Esophagus (tissue), 2 donors: ENCODE data around the gene PRR5L. TPM values are rescaled to one million over a fixed set of nuclear protein-coding genes. Genes with fewer than 3 reads are reported as not detected.

Source experiments
- H3K27ac ChIP-seq, 2 donors: one replicate each; pipeline ENCODE4 v1.5.1; 2013; ENCODE audit warnings: low read depth in 2 of 2, mild to moderate bottlenecking in 2 of 2, inconsistent platforms in 1 of 2, low read length in 1 of 2, moderate library complexity in 1 of 2
- H3K27me3 ChIP-seq, 2 donors: one replicate each; pipeline ENCODE4 v1.6.1; 2013; ENCODE audit warnings: low read length in 2 of 2, control low read depth in 1 of 2, mild to moderate bottlenecking in 1 of 2; ENCODE audit not compliant: insufficient read depth in 2 of 2, control insufficient read depth in 1 of 2
- H3K36me3 ChIP-seq, 2 donors: one replicate each; pipeline ENCODE4 v1.6.1; 2013; ENCODE audit warnings: low read length in 1 of 2; ENCODE audit not compliant: control insufficient read depth in 2 of 2, insufficient read depth in 2 of 2
- H3K4me1 ChIP-seq, 2 donors: one replicate each; pipeline ENCODE4 v1.6.1; 2013; ENCODE audit warnings: low read length in 1 of 2; ENCODE audit not compliant: control insufficient read depth in 2 of 2, insufficient read depth in 2 of 2
- H3K4me3 ChIP-seq, 2 donors: one replicate each; pipeline ENCODE4 v1.5.1; 2013; ENCODE audit warnings: low read length in 2 of 2, mild to moderate bottlenecking in 2 of 2, low read depth in 1 of 2, moderate library complexity in 1 of 2
- H3K9me3 ChIP-seq, 2 donors: one replicate each; pipeline ENCODE4 v1.6.1; 2013; ENCODE audit warnings: mild to moderate bottlenecking in 2 of 2, low read depth in 1 of 2, low read length in 1 of 2, moderate library complexity in 1 of 2; ENCODE audit not compliant: control insufficient read depth in 2 of 2, insufficient read depth in 1 of 2
- WGBS, 2 donors: extraction: QIAGEN DNeasy Blood & Tissue Kit; methylation state at CpG; one replicate each; pipeline ENCODE4 v1.1.7; 2013; 5-methylcytosine and 5-hydroxymethylcytosine counted together
- polyA plus RNA-seq, 2 donors: library from polyadenylated mRNA; stranded (reverse); fragments of 200-250 nt; gene quantifications; one replicate each; pipeline ENCODE4 v1.2.3, GENCODE V29; 2013
- donor health status: healthy with polysubstance abuse.
- donor health status: Bipolar disorder and iron deficiency.

Gene PRR5L
- polyA plus RNA-seq, 2 donors = 1.1 to 1.3 TPM

DNA sequence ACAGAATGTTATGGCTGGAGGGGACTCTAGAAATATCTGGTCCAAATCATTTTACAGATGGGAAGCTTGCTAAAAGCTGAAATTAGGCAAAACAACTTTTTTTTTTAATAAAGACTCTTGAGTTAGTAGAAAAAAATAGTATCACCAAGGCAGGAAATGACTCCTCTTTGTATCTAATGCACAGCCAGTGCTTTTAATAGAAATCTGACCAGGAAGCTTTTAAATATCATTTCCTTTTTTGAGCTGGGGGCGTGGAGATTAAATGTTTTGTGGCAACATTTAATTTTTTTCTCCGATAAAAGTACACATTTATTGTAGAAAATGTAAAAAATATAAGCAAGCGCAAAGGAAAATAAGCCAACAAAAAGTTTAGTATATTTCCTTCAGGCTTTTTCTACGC lies 191.5 kb downstream of the PRR5L start:
- Histone ChIP-seq H3K27me3 (no peaks in the 10 kb centered on the region), H3K4me1 (no peaks in the 10 kb centered on the region), H3K36me3 (peaks cover 7 to 14% of the 10 kb centered on the region in 2 donors), H3K4me3 (no peak overlapping the region), H3K9me3 (no peaks in the 10 kb centered on the region), H3K27ac (no peak overlapping the region)
- WGBS, 2 donors = 82 to 83% methylated on average over 4 of the region's 4 CpGs

DNA sequence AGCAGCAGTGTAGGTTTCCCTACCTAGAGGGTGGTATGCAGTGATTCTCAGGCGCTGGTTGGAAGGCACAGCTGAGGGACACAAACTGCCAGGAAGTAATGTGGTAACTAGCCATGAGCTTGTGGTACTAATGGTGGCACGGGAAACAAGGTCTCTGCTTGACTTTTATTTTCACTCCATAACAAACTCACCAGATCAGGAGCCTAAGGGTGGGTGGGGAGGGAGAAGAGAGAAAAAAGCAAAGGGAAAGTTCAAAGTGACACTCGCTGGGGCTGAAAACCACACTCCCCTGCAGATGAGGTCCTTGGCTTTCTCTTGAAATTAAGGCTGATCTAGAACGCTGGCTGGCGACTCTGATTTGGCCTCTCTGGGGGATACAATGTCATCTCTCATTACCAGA lies 192.0 kb downstream of the PRR5L start:
- no peaks in the 10 kb centered on the region for H3K4me1 ChIP-seq
- peaks cover 7 to 14% of the 10 kb centered on the region in 2 donors for H3K36me3 ChIP-seq
- H3K9me3 ChIP-seq = no peaks in the 10 kb centered on the region
- H3K27me3 ChIP-seq = no peaks in the 10 kb centered on the region
- no peak overlapping the region for H3K27ac ChIP-seq
- H3K4me3 ChIP-seq = no peak overlapping the region
- 67 to 75% methylated on average over 5 of the region's 5 CpGs for WGBS, 2 donors

DNA sequence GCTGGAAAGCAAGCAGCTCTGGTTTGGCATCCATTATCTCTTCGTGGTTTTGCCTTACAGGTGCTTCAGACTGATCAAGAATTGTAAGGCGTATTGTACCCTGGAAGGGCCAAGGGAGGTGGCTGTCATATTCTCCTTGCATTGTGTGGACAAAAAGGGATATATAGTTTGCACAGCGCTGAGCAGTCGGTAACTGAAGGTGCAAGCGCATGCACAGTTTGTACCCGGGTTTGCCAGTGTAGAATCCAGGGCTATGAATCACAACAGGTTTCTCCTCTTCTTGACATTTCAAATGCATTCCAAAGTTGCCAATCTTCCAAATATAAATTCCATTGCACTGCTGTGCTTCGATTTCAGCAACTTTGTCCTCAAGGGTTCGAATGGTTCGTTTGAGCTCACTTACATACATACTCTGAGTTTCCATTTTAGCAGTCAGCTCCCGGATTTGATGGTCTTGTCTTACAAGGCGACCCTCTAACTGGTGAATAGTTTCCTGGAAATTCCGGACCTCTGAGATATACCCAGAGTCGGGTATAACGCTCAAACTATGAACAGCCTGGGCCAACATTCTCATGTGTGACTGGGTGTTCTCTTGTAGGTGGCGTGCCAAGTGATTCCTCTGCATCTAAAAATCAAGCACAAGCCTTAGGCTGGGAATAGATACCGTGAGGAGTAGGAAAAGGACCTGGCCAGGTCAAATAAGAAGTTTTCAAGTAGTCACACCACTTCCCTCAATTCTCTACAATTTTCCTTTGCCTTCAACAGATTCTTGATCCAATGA lies 194.1 kb downstream of the PRR5L start:
- no peak overlapping the region for H3K4me3 ChIP-seq
- 89% methylated on average over 16 of the region's 16 CpGs for WGBS, 2 donors

DNA sequence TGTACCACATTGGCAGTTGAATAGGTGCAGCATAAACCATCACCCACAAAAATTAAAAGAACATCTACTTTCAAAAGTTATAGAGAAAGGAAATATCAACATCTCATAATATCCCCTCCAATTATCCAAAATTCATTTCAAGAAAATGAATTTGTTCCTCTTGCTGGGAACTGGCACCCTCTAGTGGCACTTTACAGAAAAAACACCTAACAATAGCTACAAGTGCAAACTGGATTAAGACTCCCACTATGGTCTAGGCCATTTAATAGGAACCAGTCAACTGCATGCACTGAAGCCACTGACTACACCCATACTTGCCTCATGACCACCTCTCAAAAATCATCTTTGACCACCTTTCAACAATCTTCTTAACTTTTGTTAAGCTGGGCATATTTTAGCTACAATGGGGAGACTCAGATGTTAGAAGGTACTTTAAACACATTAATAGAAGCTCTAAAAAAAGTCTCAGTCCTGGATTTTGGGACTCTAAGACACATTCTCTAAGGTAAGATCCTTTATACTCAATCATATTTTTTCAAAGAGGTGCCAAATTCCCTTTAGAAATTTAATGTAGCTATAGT lies 196.7 kb downstream of the PRR5L start:
- no peaks in the 10 kb centered on the region for H3K27me3 ChIP-seq
- H3K9me3 ChIP-seq = no peaks in the 10 kb centered on the region
- no peak overlapping the region for H3K27ac ChIP-seq
- peaks cover 5 to 6% of the 10 kb centered on the region in 2 donors for H3K36me3 ChIP-seq
- H3K4me3 ChIP-seq = no peak overlapping the region
- H3K4me1 ChIP-seq = no peaks in the 10 kb centered on the region

More for the DNA sequence above, 194.1 kb downstream of the PRR5L start:
- H3K4me1 ChIP-seq = no peaks in the 10 kb centered on the region
- H3K27me3 ChIP-seq = no peaks in the 10 kb centered on the region
- no peaks in the 10 kb centered on the region for H3K9me3 ChIP-seq
- H3K27ac ChIP-seq = no peak overlapping the region
- peaks cover 7 to 12% of the 10 kb centered on the region in 2 donors for H3K36me3 ChIP-seq

DNA sequence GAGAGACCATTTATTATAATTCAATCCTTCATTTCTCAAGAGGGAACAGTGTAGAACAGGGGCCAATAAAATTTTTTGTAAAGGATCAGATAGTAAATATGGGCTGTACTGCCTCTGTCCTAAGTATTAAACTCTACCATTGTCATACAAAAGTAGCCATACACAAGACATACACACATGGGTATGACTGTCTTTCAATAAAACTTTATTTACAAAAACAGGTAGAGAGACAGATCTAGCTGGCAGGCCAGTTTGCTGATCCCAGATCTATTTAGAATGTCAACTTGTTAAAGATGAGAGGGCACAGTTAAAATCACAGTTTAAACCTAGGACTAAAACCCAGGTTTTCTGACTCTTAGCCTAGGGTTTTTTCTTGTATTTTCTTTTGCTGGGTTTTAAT lies 197.2 kb downstream of the PRR5L start:
- Histone ChIP-seq H3K4me1 (no peaks in the 10 kb centered on the region), H3K9me3 (no peaks in the 10 kb centered on the region), H3K27me3 (no peaks in the 10 kb centered on the region), H3K36me3 (peaks cover 3 to 6% of the 10 kb centered on the region in 2 donors), H3K27ac (no peak overlapping the region), H3K4me3 (no peak overlapping the region)

DNA sequence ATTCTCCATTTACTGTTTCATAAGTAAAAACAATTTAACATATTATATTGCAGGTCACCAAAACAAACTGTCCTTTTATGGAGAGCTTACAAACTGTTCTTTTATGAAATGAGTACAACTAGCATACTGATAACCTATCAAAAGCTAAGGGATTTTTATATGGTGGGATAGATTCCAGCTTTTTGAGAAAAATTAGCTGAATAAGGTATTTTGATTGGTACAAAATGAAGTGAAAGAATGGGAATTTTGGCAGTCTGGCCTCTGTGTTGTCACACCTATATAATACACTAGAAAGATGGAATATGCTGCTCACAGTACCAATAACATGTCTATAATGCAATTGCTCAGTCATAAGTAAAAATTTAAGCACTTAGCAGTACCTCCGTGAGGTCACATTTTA lies 202.6 kb downstream of the PRR5L start:
- Histone ChIP-seq H3K27me3 (no peaks in the 10 kb centered on the region), H3K36me3 (peaks cover 0 to 6% of the 10 kb centered on the region in 2 donors), H3K27ac (no peak overlapping the region), H3K9me3 (no peaks in the 10 kb centered on the region), H3K4me1 (no peaks in the 10 kb centered on the region), H3K4me3 (no peak overlapping the region)
- 90 to 91% methylated on average over 1 of the region's 1 CpG for WGBS, 2 donors

DNA sequence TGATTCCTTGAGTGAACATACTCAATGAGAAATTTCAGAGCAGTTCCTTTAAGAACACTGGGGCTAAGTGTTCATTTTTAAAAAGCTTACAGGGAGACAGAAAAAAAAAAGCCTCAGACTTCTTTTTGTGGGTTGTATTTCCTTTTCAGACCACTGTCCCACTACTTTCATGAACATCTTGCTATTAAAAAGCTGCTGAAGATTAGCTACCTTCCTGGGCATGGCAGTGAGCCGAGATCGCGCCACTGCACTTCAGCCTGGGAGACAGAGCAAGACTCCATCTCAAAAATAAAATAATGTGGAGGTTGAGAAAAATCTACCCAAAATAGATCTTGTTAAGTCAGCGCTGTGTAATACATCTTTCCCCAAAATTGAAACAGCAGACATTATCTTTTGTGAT lies 203.2 kb downstream of the PRR5L start:
- H3K27me3 ChIP-seq = no peaks in the 10 kb centered on the region
- no peak overlapping the region for H3K27ac ChIP-seq
- H3K36me3 ChIP-seq = peaks cover 0 to 6% of the 10 kb centered on the region in 2 donors
- no peak overlapping the region for H3K4me3 ChIP-seq
- H3K4me1 ChIP-seq = no peaks in the 10 kb centered on the region
- 87 to 92% methylated on average over 4 of the region's 4 CpGs for WGBS, 2 donors
- H3K9me3 ChIP-seq = no peaks in the 10 kb centered on the region

DNA sequence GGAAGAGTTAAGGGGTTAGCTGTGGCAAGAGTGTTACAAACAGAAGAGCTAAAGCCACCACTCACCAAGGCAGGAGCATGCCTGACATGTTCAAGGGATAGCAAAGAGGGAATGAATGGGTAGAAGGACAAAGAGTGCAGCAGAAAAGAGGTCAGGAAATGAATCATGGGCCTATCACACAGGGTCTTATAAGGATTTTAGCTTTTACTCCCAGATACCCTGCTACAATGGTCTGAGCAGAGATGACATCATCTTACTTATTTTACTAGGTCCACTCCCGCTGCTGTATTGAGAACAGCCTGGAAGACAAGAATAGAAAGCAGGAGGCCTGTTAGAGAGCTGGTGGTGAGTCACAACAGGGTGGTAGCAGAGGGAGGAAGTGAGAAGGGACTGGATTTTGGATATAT lies 204.2 kb downstream of the PRR5L start:
- H3K4me1 ChIP-seq = no peaks in the 10 kb centered on the region
- H3K9me3 ChIP-seq = no peaks in the 10 kb centered on the region
- no peak overlapping the region for H3K4me3 ChIP-seq
- no peak overlapping the region for H3K27ac ChIP-seq
- H3K36me3 ChIP-seq = peaks cover 0 to 6% of the 10 kb centered on the region in 2 donors
- 56 to 68% methylated on average over 1 of the region's 1 CpG for WGBS, 2 donors
- no peaks in the 10 kb centered on the region for H3K27me3 ChIP-seq

DNA sequence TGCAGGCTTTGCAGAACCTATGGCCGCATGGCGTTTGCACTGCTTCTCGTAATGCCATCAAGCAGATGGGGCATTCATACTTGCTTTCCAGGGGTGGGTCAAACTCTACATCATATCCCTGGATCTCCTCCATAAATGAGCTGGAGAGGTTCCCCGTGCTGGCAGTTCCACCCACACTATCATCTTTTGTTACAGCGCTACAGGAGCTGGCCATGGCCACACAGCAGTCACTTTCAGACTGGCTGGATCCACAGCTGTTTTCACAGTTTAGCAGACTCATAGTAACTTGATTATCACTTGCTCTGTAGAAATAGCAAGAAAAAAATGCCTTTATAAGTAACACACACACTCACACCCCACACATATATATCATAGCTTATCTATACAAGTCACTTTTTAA lies 205.1 kb downstream of the PRR5L start:
- Histone ChIP-seq H3K36me3 (peaks cover 0 to 6% of the 10 kb centered on the region in 2 donors), H3K9me3 (no peaks in the 10 kb centered on the region), H3K4me3 (no peak overlapping the region), H3K4me1 (no peaks in the 10 kb centered on the region), H3K27me3 (no peaks in the 10 kb centered on the region), H3K27ac (no peak overlapping the region)
- 83 to 87% methylated on average over 5 of the region's 5 CpGs for WGBS, 2 donors
